Activated CD4-positive, alpha-beta T cell treated with anti-CD3 and anti-CD28 coated beads, Interleukin-2, amount 50 U/mL, for 16 hours (primary cell): Measurements from ENCODE around the gene DENND10.
A peak's percentile ranks its signal among the peaks of the same experiment; 100 is the strongest.
"Not testable (repeated sequence)": the region's sequence is repeated elsewhere in the genome, so short reads cannot be mapped to it uniquely, and the experiment has no call there.

Experiments used
- DNase-seq: peaks from one replicate; pipeline ENCODE4 v3.0.0-alpha.2; 2020

DENND10 gene

DNA sequence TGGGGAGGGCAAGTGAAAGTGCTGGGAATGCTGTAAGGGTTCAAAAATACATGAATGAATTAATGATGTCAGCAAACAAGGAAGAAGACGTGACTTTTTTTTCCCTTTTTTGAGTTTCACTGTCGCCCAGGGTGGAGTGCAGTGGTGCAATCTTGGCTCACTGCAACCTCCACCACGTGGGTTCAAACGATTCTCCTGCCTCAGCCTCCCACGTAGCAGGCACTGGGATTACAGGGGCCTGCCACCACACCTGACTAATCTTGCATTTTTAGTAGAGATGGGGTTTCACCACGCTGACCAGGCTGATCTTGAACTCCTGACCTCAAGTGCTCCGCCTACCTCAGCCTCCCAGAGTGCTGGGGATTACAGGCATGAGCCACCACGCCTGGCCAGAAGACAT, 30.0 kb downstream of the DENND10 start:
- peak; percentile 65 for DNase-seq

GRCh38 chr10:119135513-119135881, 31.6 kb downstream of the DENND10 start:
- peak; percentile 76 for DNase-seq

DNA sequence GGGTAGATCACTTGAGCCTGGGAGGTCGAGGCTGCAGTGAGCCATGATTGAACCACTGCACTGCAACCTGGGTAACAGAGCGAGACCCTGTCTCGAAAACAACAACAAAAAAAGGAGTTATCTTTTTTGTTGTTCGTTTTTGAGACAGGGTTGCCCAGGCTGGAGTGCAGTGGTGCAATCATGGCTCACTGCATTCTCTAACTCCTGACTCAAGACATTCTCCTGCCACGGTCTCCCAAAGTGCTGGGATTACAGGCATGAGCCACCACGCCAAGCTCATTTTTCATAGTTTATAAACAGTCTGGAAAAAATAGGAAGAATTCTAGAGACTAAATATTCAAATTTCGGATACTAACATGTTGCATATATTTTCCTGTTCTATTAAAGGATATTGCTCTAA, 32.2 kb downstream of the DENND10 start:
- no peak for DNase-seq

DNA sequence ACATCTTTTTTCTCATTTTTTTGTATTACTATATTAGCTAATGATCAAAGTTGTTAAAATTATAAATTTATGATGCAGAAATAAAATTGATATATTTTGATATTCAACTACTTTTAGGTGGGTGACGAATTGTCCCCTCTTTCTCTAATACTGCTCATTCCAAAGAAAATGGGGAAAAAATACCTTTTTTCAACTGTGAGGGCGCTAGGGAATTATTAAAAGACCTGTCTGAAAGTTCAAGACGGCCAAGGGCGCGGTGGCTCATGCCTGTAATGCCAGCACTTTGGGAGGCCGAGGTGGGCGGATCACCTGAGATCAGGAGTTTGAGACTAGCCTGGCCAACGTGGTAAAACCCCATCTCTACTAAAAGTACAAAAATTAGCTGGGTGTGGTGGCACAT, 34.0 kb downstream of the DENND10 start:
- DNase-seq = not testable (repeated sequence)

DNA sequence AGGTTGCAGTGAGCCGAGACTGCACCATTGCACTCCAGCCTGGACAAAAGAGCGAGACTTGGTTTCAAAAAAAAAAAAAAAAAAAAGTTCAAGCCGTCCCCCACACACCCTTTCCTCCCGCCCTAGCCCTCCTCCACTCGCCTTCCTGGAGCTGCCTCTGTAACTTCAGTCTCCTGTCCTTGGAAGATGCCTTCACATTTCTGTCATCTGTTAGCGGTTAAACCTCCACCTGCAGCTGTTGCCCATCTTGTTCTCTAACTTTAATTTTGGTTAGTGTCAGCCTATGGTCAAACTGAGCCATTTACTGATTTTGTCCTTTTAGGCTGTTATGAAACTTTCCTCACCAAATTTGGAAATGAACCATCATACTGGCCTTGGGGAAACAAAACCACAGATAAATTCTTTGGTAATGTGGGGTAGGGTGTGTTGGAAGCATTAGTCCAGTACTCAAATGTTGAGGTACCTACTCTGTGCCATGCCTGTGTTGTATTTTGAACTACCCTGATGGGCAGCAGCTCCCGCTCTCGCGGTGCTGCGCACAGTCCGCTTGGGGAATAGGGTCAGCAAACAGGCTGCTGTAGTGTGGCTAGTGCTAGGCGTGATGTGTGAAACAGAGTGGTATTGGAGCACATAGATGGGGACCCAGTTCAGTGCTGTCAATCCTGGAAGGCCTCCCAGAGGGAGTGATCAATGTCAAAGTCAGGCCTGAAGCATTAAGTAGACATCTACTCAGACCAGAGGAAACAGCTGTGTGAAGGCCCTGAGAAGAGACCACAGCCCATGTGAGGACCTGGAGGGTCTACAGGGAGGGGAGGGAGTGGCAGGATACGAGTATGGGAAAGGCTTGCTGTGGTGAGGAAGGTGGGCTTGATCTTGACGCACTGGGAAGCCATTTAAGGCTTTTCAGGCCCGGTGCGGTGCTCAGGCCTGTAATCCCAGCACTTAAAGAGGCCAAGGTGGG, 34.7 kb downstream of the DENND10 start:
- no peak for DNase-seq

DNA sequence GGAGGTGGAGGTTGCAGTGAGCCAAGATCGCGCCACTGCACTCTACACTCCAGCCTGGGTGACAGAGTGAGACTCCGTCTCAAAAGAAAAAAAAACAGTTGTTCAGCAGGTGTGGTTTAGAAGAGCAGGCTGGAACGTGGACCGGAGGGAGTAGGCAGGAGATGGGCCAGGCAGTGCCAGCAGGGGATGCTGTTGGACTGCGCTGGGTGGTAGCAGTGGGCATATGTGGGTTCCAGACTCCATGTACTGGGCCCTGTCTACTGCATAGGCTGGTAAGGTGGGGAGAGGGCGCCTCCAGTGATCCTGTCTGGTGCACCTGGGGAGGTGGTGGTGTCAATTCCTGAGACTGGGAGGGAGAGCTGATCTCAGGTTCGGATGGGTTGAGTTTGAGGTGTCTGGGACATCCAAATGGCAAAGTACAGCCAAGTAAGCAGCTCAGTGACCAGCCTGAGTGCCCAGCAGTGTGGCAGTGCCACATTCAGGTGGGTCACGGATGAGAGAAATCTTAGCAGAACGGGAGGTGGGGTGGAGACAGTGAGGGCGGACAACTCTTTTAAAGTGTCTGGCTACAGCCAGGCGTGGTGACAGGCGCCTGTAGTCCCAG, 35.7 kb downstream of the DENND10 start:
- peak; percentile 41 for DNase-seq

DNA sequence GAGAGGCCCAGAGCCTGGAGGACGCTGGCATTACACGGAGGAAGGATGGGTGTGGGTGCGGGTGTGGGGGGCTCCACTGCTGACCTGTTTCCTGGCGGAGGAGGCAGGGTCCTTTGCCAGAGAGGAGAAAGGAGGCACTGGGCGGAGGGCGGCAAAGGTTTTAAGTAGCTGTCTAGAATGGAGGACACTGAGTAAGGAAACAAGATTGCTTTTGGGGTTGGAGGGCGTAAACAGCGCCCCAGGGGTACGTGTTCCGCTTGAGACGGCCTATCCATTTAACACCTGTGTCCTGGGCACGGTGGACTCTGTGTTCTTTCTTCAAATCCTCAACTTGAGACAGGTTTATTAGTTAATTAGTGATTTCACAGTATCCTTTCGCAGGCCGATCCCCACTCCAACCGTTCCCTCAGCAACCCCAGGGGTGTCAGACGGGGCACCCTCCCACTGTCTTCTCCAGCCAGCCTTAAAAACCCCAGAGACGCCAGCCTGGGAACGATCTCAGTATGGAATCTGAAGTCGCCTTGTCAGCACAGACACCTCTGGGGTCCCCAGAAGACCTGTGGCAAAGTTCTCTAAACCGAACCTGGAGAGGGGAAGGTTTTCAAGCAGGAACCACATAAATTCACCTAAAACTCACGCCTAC, 36.8 kb downstream of the DENND10 start:
- DNase-seq = no peak

DNA sequence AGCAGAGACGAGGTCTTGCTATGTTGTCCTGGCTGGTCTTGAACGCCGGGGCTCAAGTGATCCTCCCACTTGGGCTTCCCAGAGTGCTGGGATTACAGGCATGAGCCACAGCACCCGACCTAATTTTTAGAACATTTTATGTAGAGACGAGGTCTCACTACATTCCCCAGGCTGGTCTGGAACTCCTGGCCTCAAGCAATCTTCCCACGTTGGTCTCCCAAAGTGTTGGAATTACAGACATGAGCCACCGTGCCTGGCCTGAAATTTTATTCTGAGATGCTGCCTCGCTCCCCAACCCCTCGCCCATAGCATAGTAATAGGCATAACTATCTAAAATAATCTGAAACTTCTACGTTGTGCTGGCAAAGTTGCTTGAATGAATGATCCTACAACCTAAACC, 39.7 kb downstream of the DENND10 start:
- DNase-seq = no peak

DNA sequence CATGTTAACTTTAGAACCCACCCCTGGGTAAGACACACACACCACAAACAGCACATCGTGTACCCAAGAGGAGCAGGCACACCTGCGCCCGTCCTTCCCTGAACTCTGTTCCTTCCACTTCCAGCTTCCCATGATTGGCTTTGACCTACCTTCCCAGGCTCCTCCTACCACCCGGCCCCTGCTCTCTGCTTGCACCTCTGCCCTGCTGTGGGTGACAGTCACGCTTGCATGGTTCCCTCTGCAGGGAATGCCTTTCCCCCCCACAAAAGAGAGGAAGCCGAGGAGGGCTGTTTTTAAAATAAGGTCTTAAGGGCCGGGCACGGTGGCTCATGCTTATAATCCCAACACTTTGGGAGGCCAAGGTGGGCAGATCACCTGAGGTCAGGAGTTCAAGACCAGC, 45.2 kb downstream of the DENND10 start:
- no peak for DNase-seq

- DNase-seq = no peak
Measured at GRCh38 chr10:119149729-119150128, 45.8 kb downstream of the DENND10 start.

GRCh38 chr10:119151601-119152000, 47.7 kb downstream of the DENND10 start:
- DNase-seq = not testable (repeated sequence)

- DNase-seq = no peak
Measured at GRCh38 chr10:119153041-119153440, 49.1 kb downstream of the DENND10 start.

GRCh38 chr10:119153661-119154060, 49.7 kb downstream of the DENND10 start:
- no peak for DNase-seq

DNA sequence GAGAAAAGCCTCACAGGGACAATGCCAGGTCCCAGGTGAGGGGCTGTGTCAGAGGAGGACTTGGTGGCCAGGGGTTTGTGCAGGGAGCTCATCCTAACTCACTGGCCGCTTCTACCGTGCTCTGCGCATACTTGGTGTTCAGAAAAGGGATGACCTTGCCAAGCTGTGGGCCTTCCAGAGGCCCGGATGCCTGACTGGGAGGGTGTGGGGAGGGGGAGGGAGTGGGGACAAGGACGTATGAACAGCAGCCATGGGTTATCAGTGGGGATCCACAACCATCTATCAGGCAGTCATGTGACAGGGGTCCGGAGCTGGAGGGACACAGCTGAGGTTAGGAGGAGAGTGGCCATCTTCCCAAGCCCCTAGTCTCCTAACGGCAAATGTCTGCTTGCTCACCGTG, 55.4 kb downstream of the DENND10 start:
- no peak for DNase-seq

- DNase-seq = no peak
Measured at GRCh38 chr10:119161680-119162451, 58.0 kb downstream of the DENND10 start.

DNA sequence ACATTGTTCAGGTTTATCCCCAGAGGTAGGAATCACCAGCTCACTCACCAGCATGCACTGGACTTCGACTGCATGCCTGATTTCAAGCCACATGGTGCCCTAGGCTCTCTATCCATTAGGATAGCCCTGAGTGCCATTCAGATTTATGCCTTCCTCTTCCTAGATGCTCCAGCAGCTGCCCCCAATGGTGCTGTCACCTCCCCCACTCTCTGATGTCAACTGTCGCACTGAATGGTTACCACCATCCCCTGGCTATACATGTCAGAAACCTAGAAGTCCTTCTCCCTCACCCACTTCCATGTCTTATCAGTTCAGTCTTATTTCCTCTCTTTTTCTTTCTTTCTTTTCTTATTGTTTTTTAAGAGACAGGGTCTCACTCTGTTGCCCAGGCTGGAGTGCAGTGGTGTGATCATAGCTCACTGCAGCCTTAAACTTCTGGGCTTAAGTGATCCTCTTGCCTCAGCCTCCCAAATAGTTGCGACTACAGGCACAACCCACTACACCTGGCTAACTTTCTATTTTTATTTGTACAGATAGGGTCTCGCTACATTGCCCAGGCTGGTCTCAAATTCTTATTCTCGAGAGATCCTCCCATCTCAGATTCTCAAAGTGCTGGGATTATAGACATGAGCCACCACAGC, 58.7 kb downstream of the DENND10 start:
- DNase-seq = no peak

GRCh38 chr10:119165171-119166117, 61.5 kb downstream of the DENND10 start, which contains the start of gene SFXN4:
Gene SFXN4 (minus strand): TSS chr10:119165714. CDS start chr10:119165647, 67 bp downstream.
- DNase-seq = peak; percentile 85

DNA sequence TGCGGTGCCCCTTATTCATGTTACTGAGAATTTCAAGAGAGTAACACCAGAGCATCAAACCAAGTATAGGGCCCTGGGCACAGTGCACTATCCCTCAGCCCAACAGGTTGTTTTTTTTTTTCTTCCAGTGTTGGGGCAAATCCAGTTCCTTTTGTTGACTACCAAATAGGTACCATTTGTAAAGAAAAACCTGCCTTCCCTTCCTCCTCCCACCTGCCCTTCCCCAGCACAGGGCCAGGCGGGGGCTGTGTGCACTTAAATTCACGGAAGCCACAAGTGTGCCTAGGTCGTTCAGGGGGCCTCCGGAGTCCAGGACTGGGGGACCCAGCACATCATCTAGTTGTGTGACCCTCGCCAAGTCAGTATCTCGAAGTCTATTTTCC, 62.2 kb downstream of the DENND10 start:
- no peak for DNase-seq

GRCh38 chr10:119166564-119166963, 62.7 kb downstream of the DENND10 start:
- DNase-seq = no peak

DNA sequence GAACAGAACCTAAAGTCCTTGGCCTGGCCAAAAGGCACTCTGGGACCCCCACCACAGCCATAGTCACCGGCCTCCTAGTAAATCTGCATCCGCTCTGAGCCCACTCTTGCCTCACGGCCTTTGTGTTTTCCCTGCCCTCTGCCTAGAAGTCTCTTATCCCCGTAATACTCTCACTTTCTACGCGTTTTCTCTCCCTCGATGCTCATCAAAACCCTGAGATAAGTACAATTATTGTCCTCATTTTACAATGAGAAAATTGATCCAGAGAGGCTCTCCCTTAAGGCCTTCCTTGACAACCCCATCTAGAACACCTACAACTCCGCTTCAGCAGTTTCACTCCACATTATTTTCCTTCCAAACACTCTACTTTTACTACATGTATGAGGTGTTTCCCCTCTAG, 63.1 kb downstream of the DENND10 start:
- no peak for DNase-seq

GRCh38 chr10:119174109-119174508, 70.2 kb downstream of the DENND10 start:
- DNase-seq = no peak
